Kidney epithelial cell (primary cell): Measurements from ENCODE around the gene EHBP1L1. TPM values are rescaled to one million over a fixed set of nuclear protein-coding genes. Genes with fewer than 3 reads are reported as not detected.

Experiments used
- DNase-seq: peaks from one replicate; pipeline ENCODE4 v3.0.0-alpha.2; 2010; ENCODE audit warnings: low read depth
- H3K27me3 ChIP-seq: 2 replicates; pipeline ENCODE4 v1.6.0; 2011; ENCODE audit warnings: low read length; ENCODE audit not compliant: control insufficient read depth, insufficient read depth
- H3K36me3 ChIP-seq: 2 replicates; pipeline ENCODE4 v1.5.1; 2011; ENCODE audit warnings: low read length; ENCODE audit not compliant: control insufficient read depth, insufficient read depth
- H3K4me3 ChIP-seq: 2 replicates; pipeline ENCODE4 v1.5.1; 2011; ENCODE audit warnings: low read depth, mild to moderate bottlenecking, control low read depth, low read length
- total RNA-seq: library from RNA; depleted of rRNA; stranded (reverse); fragments of >200 nt; gene quantifications from 2 replicates; pipeline ENCODE4 v1.2.3, GENCODE V29; 2015
- TF ChIP-seq, protein P1 (sequence below): IDR thresholded peaks from 2 replicates; pipeline ENCODE4 v1.5.1; 2011; ENCODE audit warnings: mild to moderate bottlenecking, moderate library complexity, low read length, control low read depth, inconsistent platforms; ENCODE audit not compliant: insufficient read depth, poor library complexity, severe bottlenecking

Gene EHBP1L1
- total RNA-seq, 1 donor from 2014 or later, result 19.5 TPM

DNA sequence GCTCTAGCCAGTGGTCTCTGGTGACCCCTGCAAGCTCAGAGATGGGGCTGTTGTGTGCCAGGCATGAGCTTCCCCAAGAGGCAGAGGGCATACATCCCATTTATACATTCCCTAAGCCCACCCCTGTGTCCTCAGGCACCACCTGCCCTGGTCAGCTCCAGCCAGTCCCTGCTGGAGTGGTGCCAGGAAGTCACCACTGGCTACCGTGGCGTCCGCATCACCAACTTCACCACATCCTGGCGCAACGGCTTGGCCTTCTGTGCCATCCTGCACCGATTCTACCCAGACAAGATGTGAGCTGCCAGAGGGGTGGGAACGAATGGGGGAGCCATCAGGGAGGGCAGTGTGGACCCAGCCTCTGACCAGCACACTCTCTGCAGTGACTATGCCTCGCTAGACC lies 8.3 kb downstream of the EHBP1L1 start:
- Histone ChIP-seq H3K36me3 (no peaks in the 10 kb centered on the region), H3K27me3 (peaks cover 10% of the 10 kb centered on the region), H3K4me3 (no peak overlapping the region)
- TF ChIP-seq, protein P1, sequence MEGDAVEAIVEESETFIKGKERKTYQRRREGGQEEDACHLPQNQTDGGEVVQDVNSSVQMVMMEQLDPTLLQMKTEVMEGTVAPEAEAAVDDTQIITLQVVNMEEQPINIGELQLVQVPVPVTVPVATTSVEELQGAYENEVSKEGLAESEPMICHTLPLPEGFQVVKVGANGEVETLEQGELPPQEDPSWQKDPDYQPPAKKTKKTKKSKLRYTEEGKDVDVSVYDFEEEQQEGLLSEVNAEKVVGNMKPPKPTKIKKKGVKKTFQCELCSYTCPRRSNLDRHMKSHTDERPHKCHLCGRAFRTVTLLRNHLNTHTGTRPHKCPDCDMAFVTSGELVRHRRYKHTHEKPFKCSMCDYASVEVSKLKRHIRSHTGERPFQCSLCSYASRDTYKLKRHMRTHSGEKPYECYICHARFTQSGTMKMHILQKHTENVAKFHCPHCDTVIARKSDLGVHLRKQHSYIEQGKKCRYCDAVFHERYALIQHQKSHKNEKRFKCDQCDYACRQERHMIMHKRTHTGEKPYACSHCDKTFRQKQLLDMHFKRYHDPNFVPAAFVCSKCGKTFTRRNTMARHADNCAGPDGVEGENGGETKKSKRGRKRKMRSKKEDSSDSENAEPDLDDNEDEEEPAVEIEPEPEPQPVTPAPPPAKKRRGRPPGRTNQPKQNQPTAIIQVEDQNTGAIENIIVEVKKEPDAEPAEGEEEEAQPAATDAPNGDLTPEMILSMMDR, result no peak
- no peak for DNase-seq

DNA sequence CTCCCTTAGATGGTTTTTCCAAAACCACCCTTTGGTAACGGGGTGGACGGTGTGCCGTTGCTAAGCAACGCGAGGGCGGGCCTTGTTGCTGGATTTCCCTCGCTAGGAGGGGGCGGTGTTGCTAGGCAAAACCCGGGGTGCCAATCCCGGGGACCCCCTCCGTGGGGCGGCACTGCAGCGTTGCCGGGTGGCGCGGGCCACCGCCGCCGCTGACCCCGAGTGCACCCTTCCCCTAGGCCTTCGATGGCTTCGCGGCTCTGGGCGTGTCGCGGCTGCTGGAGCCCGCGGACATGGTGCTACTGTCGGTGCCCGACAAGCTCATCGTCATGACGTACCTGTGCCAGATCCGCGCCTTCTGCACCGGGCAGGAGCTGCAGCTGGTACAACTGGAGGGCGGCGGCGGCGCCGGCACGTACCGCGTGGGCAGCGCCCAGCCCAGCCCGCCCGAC lies 8.9 kb downstream of the EHBP1L1 start:
- TF ChIP-seq, protein P1, result no peak
- no peak for DNase-seq
- Histone ChIP-seq H3K36me3 (no peaks in the 10 kb centered on the region), H3K4me3 (no peak overlapping the region), H3K27me3 (peaks cover 10% of the 10 kb centered on the region)

DNA sequence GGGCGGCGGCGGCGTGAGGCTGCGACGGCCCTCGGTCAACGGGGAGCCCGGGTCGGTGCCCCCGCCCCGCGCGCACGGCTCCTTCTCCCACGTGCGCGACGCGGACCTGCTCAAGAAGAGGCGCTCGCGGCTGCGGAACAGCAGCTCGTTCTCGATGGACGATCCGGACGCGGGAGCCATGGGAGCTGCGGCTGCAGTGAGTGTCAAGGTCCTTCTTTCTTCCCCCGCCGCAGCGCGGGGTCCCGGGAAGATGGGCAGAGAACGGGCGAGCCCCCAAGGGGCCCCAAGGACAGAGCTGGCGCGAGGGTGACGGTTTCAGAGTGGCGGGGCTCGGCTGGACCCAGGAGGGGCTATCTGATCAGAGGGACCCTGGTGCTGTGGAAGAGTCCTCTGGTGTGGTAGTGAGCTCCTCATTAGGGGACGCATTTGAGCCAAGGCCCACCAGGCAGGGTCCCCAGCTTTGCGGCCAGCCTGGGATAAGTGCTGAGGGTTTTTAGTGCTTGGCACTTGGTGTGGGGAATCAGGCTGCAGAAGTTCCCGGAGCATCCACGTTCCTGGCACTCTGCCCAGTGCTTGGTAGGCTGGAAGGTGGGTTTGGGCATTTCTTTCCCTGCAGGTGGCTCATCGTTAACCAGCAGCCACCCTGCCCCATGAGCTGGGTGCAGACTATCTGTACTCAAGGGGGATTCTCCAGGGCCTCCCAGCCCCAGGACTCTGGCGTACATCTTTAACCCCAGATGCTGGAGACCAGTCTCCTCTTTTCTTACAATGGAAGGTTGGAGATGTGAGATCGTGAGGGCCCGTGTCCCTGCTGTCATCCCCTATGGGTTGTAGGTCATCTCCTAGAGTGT lies 9.8 kb downstream of the EHBP1L1 start:
- no peak overlapping the region for H3K4me3 ChIP-seq
- no peaks in the 10 kb centered on the region for H3K36me3 ChIP-seq
- TF ChIP-seq, protein P1, result no peak
- peaks cover 10% of the 10 kb centered on the region for H3K27me3 ChIP-seq
- no peak for DNase-seq

DNA sequence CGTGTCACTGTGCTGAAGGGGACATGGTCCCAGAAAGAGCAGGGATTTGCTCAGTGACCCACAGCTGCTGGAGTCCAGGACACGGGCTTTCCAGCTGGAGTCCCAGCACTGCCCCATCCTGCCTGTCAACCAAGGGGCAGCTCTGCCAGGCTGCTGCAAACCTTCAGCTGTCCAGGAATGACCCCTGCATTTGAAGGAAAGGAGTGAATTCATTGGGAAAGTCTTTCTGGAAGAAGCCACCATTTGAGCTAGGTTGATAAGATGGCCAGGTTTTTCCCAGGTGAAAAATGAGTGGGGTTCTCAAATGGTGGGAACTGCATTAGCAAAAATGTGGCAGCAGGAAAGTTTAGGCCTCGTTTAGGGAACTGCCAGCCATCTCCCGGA lies 10.4 kb downstream of the EHBP1L1 start:
- DNase-seq, result no peak

DNA sequence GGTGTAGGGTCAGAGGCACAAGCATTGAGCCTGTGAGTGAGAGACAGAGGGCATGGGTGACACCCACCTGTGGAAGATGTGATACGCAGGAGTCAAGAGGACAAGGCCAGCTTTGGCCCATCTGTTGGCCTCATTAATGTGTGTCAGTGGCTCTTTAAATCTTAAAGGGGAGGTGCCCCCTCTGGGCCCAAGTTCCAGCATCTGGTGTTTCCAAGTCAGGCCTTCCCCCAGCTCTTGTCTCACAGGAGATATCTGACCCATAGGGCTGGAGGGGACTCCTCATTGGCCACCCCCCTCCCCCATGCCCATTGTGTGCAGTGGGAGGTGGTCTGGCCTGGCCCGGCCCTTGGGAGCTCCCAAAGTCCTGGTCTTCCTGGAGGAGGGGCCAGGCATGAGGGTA lies 10.8 kb downstream of the EHBP1L1 start:
- DNase-seq, result no peak
- TF ChIP-seq, protein P1, result no peak
- Histone ChIP-seq H3K4me3 (no peak overlapping the region), H3K36me3 (no peaks in the 10 kb centered on the region), H3K27me3 (peaks cover 10% of the 10 kb centered on the region)

More for the DNA sequence above, 10.4 kb downstream of the EHBP1L1 start:
- no peak overlapping the region for H3K4me3 ChIP-seq
- TF ChIP-seq, protein P1, result no peak
- no peaks in the 10 kb centered on the region for H3K36me3 ChIP-seq
- H3K27me3 ChIP-seq, result peaks cover 10% of the 10 kb centered on the region
